GM10266 (cell line): ENCODE data around the gene XAF1.

ENCODE experiments used
- DNase-seq: peaks from one replicate; pipeline ENCODE4 v3.0.0; 2012; ENCODE audit errors: extremely low spot score
- CTCF ChIP-seq: IDR thresholded peaks from 2 replicates; pipeline ENCODE4 v1.5.1; 2012; ENCODE audit warnings: mild to moderate bottlenecking, low read depth; ENCODE audit not compliant: control insufficient read depth, insufficient read depth; ENCODE audit errors: missing control alignments

The XAF1 gene

GRCh38 chr17:6775871-6776405, 20.1 kb downstream of the XAF1 start, which contains the start of gene FBXO39:
FBXO39 (plus strand) TSS chr17:6776215; CDS start chr17:6779869, 3,654 bp downstream.
- DNase-seq = no peak
- no peak for TF ChIP-seq CTCF

GRCh38 chr17:6779411-6779810, 23.6 kb downstream of the XAF1 start:
- TF ChIP-seq CTCF = no peak
- no peak for DNase-seq

GRCh38 chr17:6780001-6780400, 24.2 kb downstream of the XAF1 start:
- DNase-seq = no peak
- TF ChIP-seq CTCF = no peak

GRCh38 chr17:6780886-6781285, 25.0 kb downstream of the XAF1 start:
- TF ChIP-seq CTCF = no peak
- DNase-seq = no peak

GRCh38 chr17:6782244-6782643, 26.4 kb downstream of the XAF1 start:
- DNase-seq = no peak

GRCh38 chr17:6786618-6787017, 30.8 kb downstream of the XAF1 start:
- DNase-seq = no peak
- no peak for TF ChIP-seq CTCF

More at GRCh38 chr17:6782244-6782643, 26.4 kb downstream of the XAF1 start:
- no peak for TF ChIP-seq CTCF

GRCh38 chr17:6787081-6787693, 31.3 kb downstream of the XAF1 start:
- DNase-seq = no peak
- TF ChIP-seq CTCF = no peak
